A673 (cell line): ENCODE results near the gene TAF15.

ENCODE experiments used
- CTCF ChIP-seq: fragments of 300-800, 200-600 bp; sonication (generic); conservative IDR thresholded peaks from 2 replicates; pipeline ENCODE4 v1.5.1; 2017; ENCODE audit warnings: low read depth, mild to moderate bottlenecking, antibody characterized with exemption, low read length, moderate library complexity, mixed read lengths
- EZH2 ChIP-seq: fragments of 200-600 bp; sonication (generic); IDR thresholded peaks from 2 replicates; pipeline ENCODE4 v1.6.1; 2017; ENCODE audit warnings: borderline replicate concordance, low read depth, mild to moderate bottlenecking, mixed read lengths, antibody characterized with exemption, low read length; ENCODE audit not compliant: poor library complexity, severe bottlenecking

- no peak for TF ChIP-seq CTCF
- no peak for TF ChIP-seq EZH2
Measured at GRCh38 chr17:35875072-35875799, 66.0 kb downstream of the TAF15 start.
